Osteoblast (primary cell): ENCODE measurements around the gene PTGR2. TPM values are rescaled to one million over a fixed set of nuclear protein-coding genes. Genes with fewer than 3 reads are reported as not detected.

ENCODE experiments used
- DNase-seq: peaks from one replicate; pipeline ENCODE4 v3.0.0; 2011; ENCODE audit warnings: low spot score, mixed read lengths; ENCODE audit not compliant: insufficient read length; ENCODE audit errors: missing footprints
- H2AFZ ChIP-seq: 2 replicates; pipeline ENCODE4 v1.6.0; 2011; ENCODE audit warnings: mild to moderate bottlenecking, low read length
- H3K27ac ChIP-seq: 2 replicates; pipeline ENCODE4 v1.5.1; 2011; ENCODE audit warnings: mild to moderate bottlenecking, low read depth, low read length, moderate library complexity
- H3K27me3 ChIP-seq: 2 replicates; pipeline ENCODE4 v1.6.0; 2012; ENCODE audit warnings: mild to moderate bottlenecking, control low read depth, inconsistent platforms, low read length, moderate library complexity; ENCODE audit not compliant: insufficient read depth
- H3K36me3 ChIP-seq: 2 replicates; pipeline ENCODE4 v1.5.1; 2011; ENCODE audit warnings: mild to moderate bottlenecking, low read length, control low read depth, moderate library complexity; ENCODE audit not compliant: insufficient read depth
- H3K4me1 ChIP-seq: 2 replicates; pipeline ENCODE4 v1.5.1; 2011; ENCODE audit warnings: mild to moderate bottlenecking, low read length, control low read depth, moderate library complexity; ENCODE audit not compliant: insufficient read depth
- H3K4me2 ChIP-seq: 2 replicates; pipeline ENCODE4 v1.6.0; 2011; ENCODE audit warnings: mild to moderate bottlenecking, low read length; ENCODE audit not compliant: insufficient read depth
- H3K4me3 ChIP-seq: fragments of 200-600 bp; sonication (generic); 3 replicates; pipeline ENCODE4 v1.5.1; 2012; ENCODE audit warnings: mild to moderate bottlenecking, low read length, inconsistent platforms; ENCODE audit not compliant: insufficient read depth
- H3K79me2 ChIP-seq: 2 replicates; pipeline ENCODE4 v1.6.0; 2012; ENCODE audit warnings: mild to moderate bottlenecking, low read length, control low read depth, inconsistent platforms; ENCODE audit not compliant: insufficient read depth
- H3K9me3 ChIP-seq: 2 replicates; pipeline ENCODE4 v1.5.1; 2011; ENCODE audit warnings: low read depth, low read length, control low read depth
- H4K20me1 ChIP-seq: 2 replicates; pipeline ENCODE4 v1.6.0; 2012; ENCODE audit warnings: mild to moderate bottlenecking, low read length, control low read depth; ENCODE audit not compliant: insufficient read depth
- CTCF ChIP-seq: IDR thresholded peaks from 2 replicates; pipeline ENCODE4 v1.5.1; 2011; ENCODE audit warnings: mild to moderate bottlenecking, low read depth, low read length, moderate library complexity; ENCODE audit errors: extremely low read depth
- total RNA-seq: library from RNA; depleted of rRNA; stranded (reverse); fragments of >200 nt; gene quantifications from 2 replicates; pipeline ENCODE4 v1.2.3, GENCODE V29; 2012

Gene PTGR2
- total RNA-seq, 1 donor, result 7.2 TPM

GRCh38 chr14:73895939-73896338, 44.3 kb downstream of the PTGR2 start:
- no peak for TF ChIP-seq CTCF
- H3K9me3 ChIP-seq, result no peaks in the 10 kb centered on the region
- H3K4me3 ChIP-seq, result no peak overlapping the region
- H3K4me1 ChIP-seq, result peaks cover 3% of the 10 kb centered on the region
- H3K79me2 ChIP-seq, result peaks cover 58% of the 10 kb centered on the region
- peaks cover 17% of the 10 kb centered on the region for H4K20me1 ChIP-seq
- peak overlapping the region; percentile 36 for H3K27ac ChIP-seq
- peaks cover 70% of the 10 kb centered on the region for H3K36me3 ChIP-seq
- H2AFZ ChIP-seq, result no peak overlapping the region
- no peaks in the 10 kb centered on the region for H3K27me3 ChIP-seq
- DNase-seq, result no peak
- H3K4me2 ChIP-seq, result no peak overlapping the region

GRCh38 chr14:73896521-73896920, 44.9 kb downstream of the PTGR2 start:
- Histone ChIP-seq H3K9me3 (no peaks in the 10 kb centered on the region), H4K20me1 (peaks cover 15% of the 10 kb centered on the region), H3K27ac (peak overlapping the region; percentile 5), H3K4me1 (peaks cover 3% of the 10 kb centered on the region), H3K79me2 (peaks cover 53% of the 10 kb centered on the region), H3K4me3 (no peak overlapping the region), H2AFZ (no peak overlapping the region), H3K27me3 (no peaks in the 10 kb centered on the region), H3K4me2 (no peak overlapping the region), H3K36me3 (peaks cover 70% of the 10 kb centered on the region)
- DNase-seq, result no peak
- no peak for TF ChIP-seq CTCF

GRCh38 chr14:73903028-73903427, 51.4 kb downstream of the PTGR2 start:
- Histone ChIP-seq H3K4me2 (no peak overlapping the region), H3K9me3 (no peaks in the 10 kb centered on the region), H3K36me3 (peaks cover 62% of the 10 kb centered on the region), H3K79me2 (peaks cover 23% of the 10 kb centered on the region), H4K20me1 (peaks cover 8% of the 10 kb centered on the region), H3K4me1 (peaks cover 7% of the 10 kb centered on the region), H3K27me3 (no peaks in the 10 kb centered on the region), H3K27ac (peak overlapping the region; percentile 33), H2AFZ (no peak overlapping the region), H3K4me3 (no peak overlapping the region)
- no peak for DNase-seq
- no peak for TF ChIP-seq CTCF

- Histone ChIP-seq H3K4me2 (no peak overlapping the region), H3K4me1 (peaks cover 4% of the 10 kb centered on the region), H3K79me2 (peaks cover 41% of the 10 kb centered on the region), H3K36me3 (peaks cover 65% of the 10 kb centered on the region), H3K27ac (no peak overlapping the region), H3K4me3 (no peak overlapping the region), H2AFZ (no peak overlapping the region), H3K9me3 (no peaks in the 10 kb centered on the region), H4K20me1 (no peaks in the 10 kb centered on the region), H3K27me3 (no peaks in the 10 kb centered on the region)
- no peak for TF ChIP-seq CTCF
- no peak for DNase-seq
Observed at GRCh38 chr14:73909681-73910080, 58.0 kb downstream of the PTGR2 start.
